Liver (tissue), 9 donors: ENCODE results near the gene CFAP54. TPM values are rescaled to one million over a fixed set of nuclear protein-coding genes. Genes with fewer than 3 reads are reported as not detected.

Source experiments
- DNase-seq: peaks from one replicate; pipeline ENCODE4 v3.0.0-alpha.2; 2017; ENCODE audit warnings: low spot score
- H3K27ac ChIP-seq, 2 donors: one replicate each; pipeline ENCODE4 v1.7.0; 2013; ENCODE audit warnings: inconsistent platforms in 2 of 2, low read length in 2 of 2, control low read depth in 1 of 2, low read depth in 1 of 2, mild to moderate bottlenecking in 1 of 2
- H3K27me3 ChIP-seq, 4 donors: one replicate each; pipeline versions ENCODE4 v1.6.1 to v1.7.0; 2013; ENCODE audit warnings: low read length in 3 of 4, inconsistent platforms in 1 of 4, mild to moderate bottlenecking in 1 of 4, moderate library complexity in 1 of 4; ENCODE audit not compliant: control insufficient read depth in 4 of 4, insufficient read depth in 4 of 4
- H3K36me3 ChIP-seq, 4 donors: one replicate each; pipeline versions ENCODE4 v1.6.1 to v1.7.0; 2013; ENCODE audit warnings: low read length in 3 of 4, mild to moderate bottlenecking in 3 of 4, low read depth in 1 of 4, moderate library complexity in 1 of 4; ENCODE audit not compliant: control insufficient read depth in 4 of 4, insufficient read depth in 3 of 4
- H3K4me1 ChIP-seq, 4 donors: one replicate each; pipeline versions ENCODE4 v1.6.1 to v1.7.0; 2013; ENCODE audit warnings: low read length in 3 of 4, mild to moderate bottlenecking in 3 of 4, moderate library complexity in 1 of 4; ENCODE audit not compliant: control insufficient read depth in 4 of 4, insufficient read depth in 4 of 4
- H3K4me3 ChIP-seq, 3 donors: one replicate each; pipeline versions ENCODE4 v1.6.1 to v1.7.0; 2013; ENCODE audit warnings: low read length in 3 of 3, control low read depth in 1 of 3, low read depth in 1 of 3, mild to moderate bottlenecking in 1 of 3
- H3K9ac ChIP-seq, 2 donors: one replicate each; pipeline ENCODE4 v1.7.0; 2013; ENCODE audit warnings: low read length in 2 of 2, mild to moderate bottlenecking in 2 of 2, moderate library complexity in 2 of 2, control low read depth in 1 of 2, low read depth in 1 of 2
- H3K9me3 ChIP-seq, 4 donors: one replicate each; pipeline versions ENCODE4 v1.6.1 to v1.7.0; 2013; ENCODE audit warnings: low read length in 3 of 4; ENCODE audit not compliant: control insufficient read depth in 4 of 4
- ATF3 ChIP-seq: IDR thresholded peaks from 2 replicates; pipeline ENCODE4 v1.6.1; 2016; ENCODE audit warnings: antibody characterized with exemption
- EGR1 ChIP-seq, 2 donors: IDR thresholded peaks; 2 replicates each; pipeline ENCODE4 v1.6.1; 2016 to 2018; ENCODE audit warnings: antibody characterized with exemption in 2 of 2, low read depth in 2 of 2
- FOXA1 ChIP-seq: IDR thresholded peaks from 2 replicates; pipeline ENCODE4 v1.6.1; 2016; ENCODE audit warnings: antibody characterized with exemption
- GABPA ChIP-seq, 2 donors: IDR thresholded peaks in 1 of 2; conservative IDR thresholded peaks in 1 of 2; 2 replicates each; pipeline ENCODE4 v1.6.1; 2016; ENCODE audit warnings: antibody characterized with exemption in 2 of 2, mild to moderate bottlenecking in 1 of 2, moderate library complexity in 1 of 2
- HNF4G ChIP-seq: IDR thresholded peaks from 2 replicates; pipeline ENCODE4 v1.6.1; 2016; ENCODE audit warnings: antibody characterized with exemption
- JUND ChIP-seq, 2 donors: IDR thresholded peaks; 2 replicates each; pipeline ENCODE4 v1.6.1; 2016; ENCODE audit warnings: antibody characterized with exemption in 2 of 2
- NR2F2 ChIP-seq: IDR thresholded peaks from 2 replicates; pipeline ENCODE4 v1.6.1; 2016; ENCODE audit warnings: antibody characterized with exemption
- RXRA ChIP-seq, 2 donors: IDR thresholded peaks; 2 replicates each; pipeline ENCODE4 v1.6.1; 2017 to 2018; ENCODE audit warnings: antibody characterized with exemption in 2 of 2, mild to moderate bottlenecking in 1 of 2
- SP1 ChIP-seq: IDR thresholded peaks from 2 replicates; pipeline ENCODE4 v1.6.1; 2018; ENCODE audit warnings: antibody characterized with exemption, mild to moderate bottlenecking
- YY1 ChIP-seq: IDR thresholded peaks from 2 replicates; pipeline ENCODE4 v1.6.1; 2016; ENCODE audit warnings: antibody characterized with exemption, mild to moderate bottlenecking
- WGBS: extraction: QIAGEN DNeasy Blood & Tissue Kit; methylation state at CpG from one replicate; pipeline ENCODE4 v1.1.7; 2013; 5-methylcytosine and 5-hydroxymethylcytosine counted together
- polyA plus RNA-seq, 2 donors: library from polyadenylated mRNA; stranded (reverse) in 1 of 2; unstranded in 1 of 2; fragments of 200-250 nt in 1 of 2; fragments of >200 nt in 1 of 2; fragmentation: Nextera tagmentation in 1 of 2; extraction: Ambion mirVana in 1 of 2; gene quantifications; one replicate each; pipeline versions ENCODE4 v1.2.1 to v1.2.3, GENCODE V29; 2013 to 2015
- total RNA-seq, 2 donors: library from RNA; depleted of rRNA; stranded (reverse); fragments of >200 nt; gene quantifications; one replicate each; pipeline ENCODE4 v1.2.3, GENCODE V29; 2014
- TF ChIP-seq, protein P1 (sequence below): fragments of 150-350 bp; IDR thresholded peaks from 2 replicates; pipeline ENCODE4 v1.5.1; 2017; ENCODE audit warnings: improper control_type of control experiment, low read depth, low read length; ENCODE audit not compliant: missing input control
- TF ChIP-seq, protein P2 (sequence below): IDR thresholded peaks from 2 replicates; pipeline ENCODE4 v1.6.1; 2016; ENCODE audit warnings: antibody characterized with exemption
- TF ChIP-seq, protein P3 (sequence below): IDR thresholded peaks from 2 replicates; pipeline ENCODE4 v1.6.1; 2016; ENCODE audit warnings: antibody characterized with exemption, mild to moderate bottlenecking
- donor health status: healthy.
- donor health status: healthy.
- donor health status: healthy.
- donor health status: healthy.
- donor health status: healthy.

CFAP54 gene
- total and polyA plus RNA-seq, 4 donors, result 0.01 to 0.19 (median 0.15) TPM

GRCh38 chr12:96677363-96677762 lies 188.0 kb downstream of the CFAP54 start:
- TF ChIP-seq JUND (IDR thresholded peaks at IDR 0.05) (no peak), SP1 (no peak), YY1 (no peak), ATF3 (no peak)
- TF ChIP-seq, protein P1, sequence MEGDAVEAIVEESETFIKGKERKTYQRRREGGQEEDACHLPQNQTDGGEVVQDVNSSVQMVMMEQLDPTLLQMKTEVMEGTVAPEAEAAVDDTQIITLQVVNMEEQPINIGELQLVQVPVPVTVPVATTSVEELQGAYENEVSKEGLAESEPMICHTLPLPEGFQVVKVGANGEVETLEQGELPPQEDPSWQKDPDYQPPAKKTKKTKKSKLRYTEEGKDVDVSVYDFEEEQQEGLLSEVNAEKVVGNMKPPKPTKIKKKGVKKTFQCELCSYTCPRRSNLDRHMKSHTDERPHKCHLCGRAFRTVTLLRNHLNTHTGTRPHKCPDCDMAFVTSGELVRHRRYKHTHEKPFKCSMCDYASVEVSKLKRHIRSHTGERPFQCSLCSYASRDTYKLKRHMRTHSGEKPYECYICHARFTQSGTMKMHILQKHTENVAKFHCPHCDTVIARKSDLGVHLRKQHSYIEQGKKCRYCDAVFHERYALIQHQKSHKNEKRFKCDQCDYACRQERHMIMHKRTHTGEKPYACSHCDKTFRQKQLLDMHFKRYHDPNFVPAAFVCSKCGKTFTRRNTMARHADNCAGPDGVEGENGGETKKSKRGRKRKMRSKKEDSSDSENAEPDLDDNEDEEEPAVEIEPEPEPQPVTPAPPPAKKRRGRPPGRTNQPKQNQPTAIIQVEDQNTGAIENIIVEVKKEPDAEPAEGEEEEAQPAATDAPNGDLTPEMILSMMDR, result no peak
- DNase-seq, result no peak
- H3K36me3 ChIP-seq, result no peaks in the 10 kb centered on the region
- H3K9me3 ChIP-seq, result no peaks in the 10 kb centered on the region
- H3K9ac ChIP-seq, result no peak overlapping the region
- WGBS, result 79% methylated on average over 1 of the region's 1 CpG
- no peaks in the 10 kb centered on the region for H3K4me1 ChIP-seq
- no peak overlapping the region for H3K4me3 ChIP-seq
- no peak overlapping the region for H3K27ac ChIP-seq
- H3K27me3 ChIP-seq, result no peaks in the 10 kb centered on the region

- WGBS, result 58% methylated on average over 4 of the region's 4 CpGs
Measured at GRCh38 chr12:96687719-96688118, 198.3 kb downstream of the CFAP54 start.

DNA sequence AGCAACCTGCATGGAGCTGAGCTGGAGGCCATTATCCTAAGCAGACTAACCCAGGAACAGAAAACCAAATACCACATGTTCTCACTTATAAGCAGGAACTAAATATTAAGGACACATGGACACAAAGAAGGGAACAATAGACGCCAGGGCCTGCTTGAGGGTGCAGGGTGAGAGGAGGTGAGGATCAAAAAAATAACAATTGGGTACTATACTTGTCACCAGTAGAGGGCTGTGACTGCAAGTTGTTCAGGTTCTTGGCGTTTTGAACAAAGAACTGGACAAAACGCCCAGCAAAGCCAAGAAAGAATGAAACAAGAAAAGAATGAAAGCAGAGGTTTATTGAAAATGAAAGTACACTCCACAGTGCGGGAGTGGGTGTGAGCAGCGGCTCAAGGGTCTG lies 209.1 kb downstream of the CFAP54 start:
- no peak overlapping the region for H3K4me3 ChIP-seq
- no peak overlapping the region for H3K9ac ChIP-seq
- no peak overlapping the region for H3K27ac ChIP-seq
- no peak for DNase-seq
- WGBS, result 88% methylated on average over 5 of the region's 5 CpGs
- no peaks in the 10 kb centered on the region for H3K4me1 ChIP-seq
- no peaks in the 10 kb centered on the region for H3K9me3 ChIP-seq
- H3K27me3 ChIP-seq, result peaks cover 0 to 3% (median 1%) of the 10 kb centered on the region in 4 donors
- no peaks in the 10 kb centered on the region for H3K36me3 ChIP-seq
- TF ChIP-seq SP1 (no peak), HNF4G (no peak), RXRA (IDR thresholded peaks at IDR 0.05) (no peak), GABPA (IDR thresholded peaks at IDR 0.05 in 1 of 2, conservative IDR thresholded peaks at IDR 0.05 in 1 of 2) (no peak), EGR1 (IDR thresholded peaks at IDR 0.05; ENCODE audit: low read depth in 2 of 2) (no peak), FOXA1 (no peak), YY1 (no peak), NR2F2 (no peak)
- TF ChIP-seq, protein P1, result no peak
- TF ChIP-seq, protein P2, sequence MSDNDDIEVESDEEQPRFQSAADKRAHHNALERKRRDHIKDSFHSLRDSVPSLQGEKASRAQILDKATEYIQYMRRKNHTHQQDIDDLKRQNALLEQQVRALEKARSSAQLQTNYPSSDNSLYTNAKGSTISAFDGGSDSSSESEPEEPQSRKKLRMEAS, result no peak
- TF ChIP-seq, protein P3, sequence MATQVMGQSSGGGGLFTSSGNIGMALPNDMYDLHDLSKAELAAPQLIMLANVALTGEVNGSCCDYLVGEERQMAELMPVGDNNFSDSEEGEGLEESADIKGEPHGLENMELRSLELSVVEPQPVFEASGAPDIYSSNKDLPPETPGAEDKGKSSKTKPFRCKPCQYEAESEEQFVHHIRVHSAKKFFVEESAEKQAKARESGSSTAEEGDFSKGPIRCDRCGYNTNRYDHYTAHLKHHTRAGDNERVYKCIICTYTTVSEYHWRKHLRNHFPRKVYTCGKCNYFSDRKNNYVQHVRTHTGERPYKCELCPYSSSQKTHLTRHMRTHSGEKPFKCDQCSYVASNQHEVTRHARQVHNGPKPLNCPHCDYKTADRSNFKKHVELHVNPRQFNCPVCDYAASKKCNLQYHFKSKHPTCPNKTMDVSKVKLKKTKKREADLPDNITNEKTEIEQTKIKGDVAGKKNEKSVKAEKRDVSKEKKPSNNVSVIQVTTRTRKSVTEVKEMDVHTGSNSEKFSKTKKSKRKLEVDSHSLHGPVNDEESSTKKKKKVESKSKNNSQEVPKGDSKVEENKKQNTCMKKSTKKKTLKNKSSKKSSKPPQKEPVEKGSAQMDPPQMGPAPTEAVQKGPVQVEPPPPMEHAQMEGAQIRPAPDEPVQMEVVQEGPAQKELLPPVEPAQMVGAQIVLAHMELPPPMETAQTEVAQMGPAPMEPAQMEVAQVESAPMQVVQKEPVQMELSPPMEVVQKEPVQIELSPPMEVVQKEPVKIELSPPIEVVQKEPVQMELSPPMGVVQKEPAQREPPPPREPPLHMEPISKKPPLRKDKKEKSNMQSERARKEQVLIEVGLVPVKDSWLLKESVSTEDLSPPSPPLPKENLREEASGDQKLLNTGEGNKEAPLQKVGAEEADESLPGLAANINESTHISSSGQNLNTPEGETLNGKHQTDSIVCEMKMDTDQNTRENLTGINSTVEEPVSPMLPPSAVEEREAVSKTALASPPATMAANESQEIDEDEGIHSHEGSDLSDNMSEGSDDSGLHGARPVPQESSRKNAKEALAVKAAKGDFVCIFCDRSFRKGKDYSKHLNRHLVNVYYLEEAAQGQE, result no peak

More at GRCh38 chr12:96687719-96688118, 198.3 kb downstream of the CFAP54 start:
- H3K36me3 ChIP-seq, result peaks cover 0 to 2% (median 0%) of the 10 kb centered on the region in 4 donors
- H3K27me3 ChIP-seq, result peaks cover 0 to 4% (median 0%) of the 10 kb centered on the region in 4 donors
- H3K9me3 ChIP-seq, result no peaks in the 10 kb centered on the region
- H3K4me3 ChIP-seq, result no peak overlapping the region
- no peak for TF ChIP-seq SP1
- no peak for TF ChIP-seq GABPA (IDR thresholded peaks at IDR 0.05 in 1 of 2, conservative IDR thresholded peaks at IDR 0.05 in 1 of 2)
- TF ChIP-seq, protein P3, result no peak
- H3K4me1 ChIP-seq, result no peaks in the 10 kb centered on the region
- H3K9ac ChIP-seq, result no peak overlapping the region
- DNase-seq, result no peak
- no peak overlapping the region for H3K27ac ChIP-seq
